HepG2 (cell line): Measurements from ENCODE around the gene NEK9. TPM values are rescaled to one million over a fixed set of nuclear protein-coding genes. Genes with fewer than 3 reads are reported as not detected.

Experiments used
- ATAC-seq: fragments of 200-7000 bp; cut with Tn5 transposase; 3 replicates; pipeline ENCODE4 v1.9.1; 2020; ENCODE audit warnings: mild to moderate bottlenecking, moderate library complexity
- BruUV-seq: library from RNA; stranded (reverse); fragments of 400-500 nt; replicated peaks from 2 replicates; lab custom pipeline; 2021; lab: Mats Ljungman, UMichigan
- CTCF ChIA-PET: fragments of 300-600 bp; formaldehyde crosslinking; extraction: SDS; loops from one replicate; lab custom pipeline; 2021; ENCODE audit warnings: low total read pairs, inconsistent platforms, low intra/inter-chr PET ratio; lab: Yijun Ruan, JAX
- POLR2A ChIA-PET: fragments of 350-600 bp; sonication (Branson Sonifier 250); formaldehyde crosslinking; loops from one replicate; lab custom pipeline; 2020; ENCODE audit warnings: antibody characterized with exemption, inconsistent platforms; lab: Yijun Ruan, JAX
- DNase-seq: peaks from one replicate; pipeline ENCODE4 v3.0.0-alpha.2; 2015; ENCODE audit warnings: low spot score
- FAIRE-seq: peaks from 3 replicates; lab custom pipeline; 2011; peaks lifted over from hg19 to GRCh38; lab: Jason Lieb, UNC
- H2AFZ ChIP-seq: one replicate; pipeline ENCODE4 v1.6.1; 2011; ENCODE audit warnings: low read length, inconsistent platforms
- H3K27ac ChIP-seq: fragments of 300-600 bp; 3 replicates; pipeline ENCODE4 v1.8.0; 2011; ENCODE audit warnings: mixed run types, mild to moderate bottlenecking, mixed read lengths, low read length, inconsistent platforms; ENCODE audit not compliant: insufficient read depth; ENCODE audit errors: extremely low read length
- H3K27me3 ChIP-seq, 2 experiments: fragments of 200-600 bp in 1 of 2; 2 replicates in 1 of 2; 3 replicates in 1 of 2; pipeline versions ENCODE4 v1.6.0 to v1.8.0; 2011; ENCODE audit warnings: low read length in 2 of 2, mild to moderate bottlenecking in 2 of 2, moderate library complexity in 2 of 2, inconsistent platforms in 1 of 2; ENCODE audit not compliant: insufficient read depth in 2 of 2, control insufficient read depth in 1 of 2
- H3K36me3 ChIP-seq, 2 experiments: fragments of 200-600 bp in 1 of 2; replicated peaks in 1 of 2; 2 replicates in 1 of 2; 3 replicates in 1 of 2; pipeline versions ENCODE4 v1.5.1 to v1.8.0; 2011; ENCODE audit warnings: low read length in 2 of 2, inconsistent platforms in 1 of 2; ENCODE audit not compliant: insufficient read depth in 2 of 2, control insufficient read depth in 1 of 2
- H3K4me1 ChIP-seq: 2 replicates; pipeline ENCODE4 v1.5.1; 2012; ENCODE audit warnings: low read length, inconsistent platforms; ENCODE audit not compliant: insufficient read depth
- H3K4me2 ChIP-seq: 2 replicates; pipeline ENCODE4 v1.6.0; 2011; ENCODE audit warnings: low read depth, low read length, inconsistent platforms
- H3K4me3 ChIP-seq, 3 experiments: fragments of 200-600 bp in 1 of 3; sonication (generic), shearing (Covaris generic) in 1 of 3; replicated peaks in 1 of 3; 2 replicates each; pipeline ENCODE4 v1.5.1; 2011 to 2016; ENCODE audit warnings: low read length in 3 of 3, inconsistent platforms in 2 of 3, low read depth in 2 of 3, mild to moderate bottlenecking in 2 of 3, control low read depth in 1 of 3, mixed read lengths in 1 of 3; ENCODE audit not compliant: insufficient read depth in 1 of 3
- H3K79me2 ChIP-seq: one replicate; pipeline ENCODE4 v1.6.1; 2011; ENCODE audit warnings: low read length, inconsistent platforms; ENCODE audit not compliant: insufficient read depth
- H3K9ac ChIP-seq: 2 replicates; pipeline ENCODE4 v1.6.0; 2011; ENCODE audit warnings: mild to moderate bottlenecking, low read depth, low read length, inconsistent platforms; ENCODE audit not compliant: insufficient read depth
- H3K9me3 ChIP-seq: 2 replicates; pipeline ENCODE4 v1.5.1; 2012; ENCODE audit warnings: mild to moderate bottlenecking, low read length
- H4K20me1 ChIP-seq: 2 replicates; pipeline ENCODE4 v1.6.0; 2011; ENCODE audit warnings: inconsistent platforms, mild to moderate bottlenecking, low read length, moderate library complexity; ENCODE audit not compliant: insufficient read depth
- HMGXB4 ChIP-seq, 2 experiments: sonication (generic) in 1 of 2; formaldehyde crosslinking in 1 of 2; IDR thresholded peaks; 2 replicates each; pipeline versions ENCODE4 v1.4.0 to v1.6.1; 2018 to 2020; ENCODE audit warnings: missing genetic modification reagents in 2 of 2, borderline replicate concordance in 1 of 2, low read depth in 1 of 2, mild to moderate bottlenecking in 1 of 2, missing biosample characterization in 1 of 2
- JDP2 ChIP-seq: sonication (generic); formaldehyde crosslinking; IDR thresholded peaks from 2 replicates; pipeline ENCODE4 v1.8.1; 2022; ENCODE audit warnings: missing genetic modification reagents, borderline replicate concordance
- WGBS: methylation state at CpG from one replicate; pipeline ENCODE4 v1.1.6; 2017; ENCODE audit warnings: low lambda C conversion rate; 5-methylcytosine and 5-hydroxymethylcytosine counted together
- in situ Hi-C: cut with HindIII; loops from 2 replicates; pipeline ENCODE4 v1.10.0; 2017; ENCODE audit warnings: low pct_unique_long_range_greater_than_20kb; ENCODE audit not compliant: extremely low pct_ligation_motif_present
- intact Hi-C: fragments of 100-400 bp; cut with micrococcal nuclease; formaldehyde crosslinking; loops from one replicate; pipeline ENCODE4 v1.10.0; 2022; ENCODE audit not compliant: unreplicated experiment
- polyA plus RNA-seq, 8 experiments: library from polyadenylated mRNA; depleted of rRNA in 3 of 8; stranded (reverse) in 7 of 8; unstranded in 1 of 8; fragments of >200 nt; fragmentation: Illumina TruSeq in 4 of 8; extraction: Trizol in 4 of 8; gene quantifications; 2 replicates each; pipeline versions ENCODE4 v1.2.1 to v1.2.3, GENCODE V29; 2011 to 2016; ENCODE audit warnings: low read depth in 4 of 8, missing spikeins in 1 of 8, mixed read lengths in 1 of 8; ENCODE audit not compliant: insufficient read depth in 1 of 8
- small RNA-seq, 3 experiments: library from RNA; depleted of rRNA; stranded (forward); fragments of <200 nt; gene quantifications; one replicate each; pipeline ENCODE3, GENCODE V24; 2012; ENCODE audit warnings: low read depth in 2 of 3, low replicate concordance in 1 of 3; ENCODE audit not compliant: insufficient read length in 3 of 3, insufficient read depth in 2 of 3
- total RNA-seq, 5 experiments: library from RNA; depleted of rRNA; stranded (reverse); fragments of >200 nt; fragmentation: Illumina TruSeq; extraction: Trizol; gene quantifications; 2 replicates each; pipeline ENCODE4 v1.2.3, GENCODE V29; 2016; ENCODE audit warnings: low read depth in 1 of 5
- TF ChIP-seq, protein P1 (sequence below): sonication (generic); formaldehyde crosslinking; IDR thresholded peaks from 2 replicates; pipeline ENCODE4 v1.4.0; 2020; ENCODE audit warnings: missing genetic modification reagents, mild to moderate bottlenecking, borderline replicate concordance

The NEK9 gene
- total and polyA plus RNA-seq, 2 of the 13 experiments (the other 11 are each of a cell fraction or from before 2014, with no cell fraction given), result 16.5 to 27.3 TPM

GRCh38 chr14:75030147-75030546, 96.7 kb downstream of the NEK9 start:
- ChIA-PET CTCF (no interaction called here), POLR2A (no interaction called here)
- ATAC-seq, result no peak
- Histone ChIP-seq H3K79me2 (no peaks in the 10 kb centered on the region), H4K20me1 (no peaks in the 10 kb centered on the region), H3K36me3 (peaks cover 7 to 45% of the 10 kb centered on the region in 2 experiments), H3K9me3 (no peaks in the 10 kb centered on the region), H3K27ac (no peak overlapping the region), H3K4me3 (no peak overlapping the region), H3K27me3 (no peaks in the 10 kb centered on the region), H3K4me2 (no peak overlapping the region), H3K9ac (no peak overlapping the region), H2AFZ (no peak overlapping the region), H3K4me1 (no peaks in the 10 kb centered on the region)
- FAIRE-seq, result no peak
- no peak for DNase-seq
- in situ Hi-C loops (no loop called here), intact Hi-C loops (no loop called here)
- TF ChIP-seq JDP2, result no peak
- TF ChIP-seq HMGXB4 (CRISPR knock-in tag; IDR thresholded peaks at IDR 0.05; ENCODE audit: borderline replicate concordance in 1 of 2, low read depth in 1 of 2), result no peak
- TF ChIP-seq, protein P1, sequence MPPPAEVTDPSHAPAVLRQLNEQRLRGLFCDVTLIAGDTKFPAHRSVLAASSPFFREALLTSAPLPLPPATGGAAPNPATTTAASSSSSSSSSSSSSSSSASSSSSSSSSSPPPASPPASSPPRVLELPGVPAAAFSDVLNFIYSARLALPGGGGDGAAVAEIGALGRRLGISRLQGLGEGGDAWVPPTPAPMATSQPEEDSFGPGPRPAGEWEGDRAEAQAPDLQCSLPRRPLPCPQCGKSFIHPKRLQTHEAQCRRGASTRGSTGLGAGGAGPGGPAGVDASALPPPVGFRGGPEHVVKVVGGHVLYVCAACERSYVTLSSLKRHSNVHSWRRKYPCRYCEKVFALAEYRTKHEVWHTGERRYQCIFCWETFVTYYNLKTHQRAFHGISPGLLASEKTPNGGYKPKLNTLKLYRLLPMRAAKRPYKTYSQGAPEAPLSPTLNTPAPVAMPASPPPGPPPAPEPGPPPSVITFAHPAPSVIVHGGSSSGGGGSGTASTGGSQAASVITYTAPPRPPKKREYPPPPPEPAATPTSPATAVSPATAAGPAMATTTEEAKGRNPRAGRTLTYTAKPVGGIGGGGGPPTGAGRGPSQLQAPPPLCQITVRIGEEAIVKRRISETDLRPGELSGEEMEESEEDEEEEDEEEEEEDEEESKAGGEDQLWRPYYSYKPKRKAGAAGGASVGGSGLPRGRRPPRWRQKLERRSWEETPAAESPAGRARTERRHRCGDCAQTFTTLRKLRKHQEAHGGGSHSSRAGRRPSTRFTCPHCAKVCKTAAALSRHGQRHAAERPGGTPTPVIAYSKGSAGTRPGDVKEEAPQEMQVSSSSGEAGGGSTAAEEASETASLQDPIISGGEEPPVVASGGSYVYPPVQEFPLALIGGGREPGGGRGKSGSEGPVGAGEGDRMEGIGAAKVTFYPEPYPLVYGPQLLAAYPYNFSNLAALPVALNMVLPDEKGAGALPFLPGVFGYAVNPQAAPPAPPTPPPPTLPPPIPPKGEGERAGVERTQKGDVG (CRISPR knock-in tag), result no peak
- no TSS peak for BruUV-seq
- 0% methylated on average over 1 of the region's 1 CpG for WGBS

Small RNA genes within 50 kb of the gene (small RNA-seq; reads per million reads assigned to genes)
- 0 reads per million in 3 experiments for gene HIF1AP1

Other genes with a start within 250 kb of the NEK9 start
- gene DLST, start 245.1 kb downstream of the NEK9 start, total RNA-seq (2016; rRNA removed; fragmentation: Illumina TruSeq; extraction: Trizol), result 56.5 and 69.9 TPM in 2 replicates
- gene DLST, start 245.1 kb downstream of the NEK9 start, polyA plus RNA-seq (2011; rRNA removed), result 94.3 and 102 TPM in 2 replicates
- 8.1 and 11.5 TPM in 2 replicates for gene RPS6KL1, start 203.8 kb downstream of the NEK9 start, total RNA-seq (2016; rRNA removed; fragmentation: Illumina TruSeq; extraction: Trizol)
- 6.5 and 10.3 TPM in 2 replicates for gene RPS6KL1, start 203.8 kb downstream of the NEK9 start, polyA plus RNA-seq (2011; rRNA removed)
- 20.3 and 27.5 TPM in 2 replicates for gene PGF, start 171.5 kb downstream of the NEK9 start, total RNA-seq (2016; rRNA removed; fragmentation: Illumina TruSeq; extraction: Trizol)
- 10.7 and 15.9 TPM in 2 replicates for gene PGF, start 171.5 kb downstream of the NEK9 start, polyA plus RNA-seq (2011; rRNA removed)
- gene EIF2B2, start 124.1 kb downstream of the NEK9 start, total RNA-seq (2016; rRNA removed; fragmentation: Illumina TruSeq; extraction: Trizol), result 54.4 and 80.9 TPM in 2 replicates
- gene EIF2B2, start 124.1 kb downstream of the NEK9 start, polyA plus RNA-seq (2011; rRNA removed), result 71.7 and 78.6 TPM in 2 replicates
- gene MLH3, start 75.6 kb downstream of the NEK9 start, total RNA-seq (2016; rRNA removed; fragmentation: Illumina TruSeq; extraction: Trizol), result 24.5 and 24.8 TPM in 2 replicates
- gene MLH3, start 75.6 kb downstream of the NEK9 start, polyA plus RNA-seq (2011; rRNA removed), result 14.4 and 15.3 TPM in 2 replicates
- gene ACYP1, start 63.0 kb downstream of the NEK9 start, total RNA-seq (2016; rRNA removed; fragmentation: Illumina TruSeq; extraction: Trizol), result 9.7 and 11.1 TPM in 2 replicates
- 17.3 and 22.4 TPM in 2 replicates for gene ACYP1, start 63.0 kb downstream of the NEK9 start, polyA plus RNA-seq (2011; rRNA removed)
- gene ZC2HC1C, start 57.4 kb downstream of the NEK9 start, total RNA-seq (2016; rRNA removed; fragmentation: Illumina TruSeq; extraction: Trizol), result 3.3 and 5.3 TPM in 2 replicates
- gene ZC2HC1C, start 57.4 kb downstream of the NEK9 start, polyA plus RNA-seq (2011; rRNA removed), result 3.0 and 3.5 TPM in 2 replicates
- gene TMED10, start 49.6 kb upstream of the NEK9 start, total RNA-seq (2016; rRNA removed; fragmentation: Illumina TruSeq; extraction: Trizol), result 183 and 311 TPM in 2 replicates
- 292 and 377 TPM in 2 replicates for gene TMED10, start 49.6 kb upstream of the NEK9 start, polyA plus RNA-seq (2011; rRNA removed)
- gene FOS, start 151.8 kb upstream of the NEK9 start, total RNA-seq (2016; rRNA removed; fragmentation: Illumina TruSeq; extraction: Trizol), result 4.3 and 24.2 TPM in 2 replicates
- gene FOS, start 151.8 kb upstream of the NEK9 start, polyA plus RNA-seq (2011; rRNA removed), result 15.9 and 26.2 TPM in 2 replicates